Astrocyte (in vitro differentiated cells and primary cell): ENCODE data around the gene BRSK1. TPM values are rescaled to one million over a fixed set of nuclear protein-coding genes. Genes with fewer than 3 reads are reported as not detected.

Experiments
- DNase-seq: peaks from one replicate; pipeline ENCODE4 v3.0.0-alpha.2; 2010; ENCODE audit warnings: low read depth
- FAIRE-seq: peaks from 2 replicates; lab custom pipeline; 2011; peaks lifted over from hg19 to GRCh38; lab: Jason Lieb, UNC
- H2AFZ ChIP-seq: 2 replicates; pipeline ENCODE4 v1.6.0; 2012; ENCODE audit warnings: low read depth, low read length, inconsistent platforms
- H3K27ac ChIP-seq: 2 replicates; pipeline ENCODE4 v1.5.1; 2011; ENCODE audit warnings: low read depth, low read length, inconsistent platforms
- H3K27me3 ChIP-seq: 2 replicates; pipeline ENCODE4 v1.6.0; 2011; ENCODE audit warnings: low read length, inconsistent platforms; ENCODE audit not compliant: insufficient read depth
- H3K36me3 ChIP-seq: 2 replicates; pipeline ENCODE4 v1.5.1; 2011; ENCODE audit warnings: low read length, inconsistent platforms; ENCODE audit not compliant: insufficient read depth
- H3K4me1 ChIP-seq: 2 replicates; pipeline ENCODE4 v1.5.1; 2011; ENCODE audit warnings: low read length, inconsistent platforms; ENCODE audit not compliant: insufficient read depth
- H3K4me2 ChIP-seq: 2 replicates; pipeline ENCODE4 v1.6.0; 2012; ENCODE audit warnings: low read length, inconsistent platforms
- H3K4me3 ChIP-seq: 2 replicates; pipeline ENCODE4 v1.5.1; 2011; ENCODE audit warnings: low read depth, mild to moderate bottlenecking, low read length, inconsistent platforms; ENCODE audit not compliant: insufficient read depth
- H3K79me2 ChIP-seq: 2 replicates; pipeline ENCODE4 v1.6.0; 2012; ENCODE audit warnings: mild to moderate bottlenecking, low read length, inconsistent platforms; ENCODE audit not compliant: insufficient read depth
- H3K9ac ChIP-seq: 2 replicates; pipeline ENCODE4 v1.6.0; 2012; ENCODE audit warnings: mild to moderate bottlenecking, low read length, inconsistent platforms
- H3K9me3 ChIP-seq: 2 replicates; pipeline ENCODE4 v1.5.1; 2012; ENCODE audit warnings: low read depth, mild to moderate bottlenecking, low read length, inconsistent platforms; ENCODE audit not compliant: insufficient read depth
- H4K20me1 ChIP-seq: 2 replicates; pipeline ENCODE4 v1.6.0; 2012; ENCODE audit warnings: low read length, inconsistent platforms; ENCODE audit not compliant: insufficient read depth
- H3K27ac Mint-ChIP-seq: one replicate; pipeline ENCODE4 v1.8.0; 2021; ENCODE audit warnings: mild to moderate bottlenecking, mixed read lengths; ENCODE audit not compliant: unreplicated experiment
- H3K27me3 Mint-ChIP-seq: one replicate; pipeline ENCODE4 v1.8.0; 2021; ENCODE audit warnings: low read depth, mixed read lengths; ENCODE audit not compliant: unreplicated experiment
- H3K36me3 Mint-ChIP-seq: one replicate; pipeline ENCODE4 v1.8.0; 2021; ENCODE audit warnings: low read depth, mixed read lengths; ENCODE audit not compliant: unreplicated experiment
- H3K4me1 Mint-ChIP-seq: one replicate; pipeline ENCODE4 v1.8.0; 2021; ENCODE audit warnings: low read depth, mixed read lengths; ENCODE audit not compliant: unreplicated experiment
- H3K4me3 Mint-ChIP-seq: one replicate; pipeline ENCODE4 v1.8.0; 2021; ENCODE audit warnings: mild to moderate bottlenecking, moderate library complexity, mixed read lengths; ENCODE audit not compliant: unreplicated experiment
- H3K9me3 Mint-ChIP-seq: one replicate; pipeline ENCODE4 v1.8.0; 2021; ENCODE audit warnings: mild to moderate bottlenecking, mixed read lengths; ENCODE audit not compliant: unreplicated experiment
- CTCF ChIP-seq: IDR thresholded peaks from 2 replicates; pipeline ENCODE4 v1.5.1; 2011; ENCODE audit warnings: low read depth, mild to moderate bottlenecking, inconsistent platforms, low read length, moderate library complexity; ENCODE audit not compliant: insufficient read depth
- EZH2 ChIP-seq: IDR thresholded peaks from 2 replicates; pipeline ENCODE4 v1.6.1; 2012; ENCODE audit warnings: mild to moderate bottlenecking, low read length, inconsistent platforms; ENCODE audit not compliant: insufficient read depth
- total RNA-seq: library from RNA; stranded (reverse); gene quantifications from 2 replicates; pipeline ENCODE4 v1.2.1, GENCODE V29; 2021

BRSK1 gene
- total RNA-seq, 1 donor from 2014 or later: 18.8 TPM

GRCh38 chr19:55240713-55241020, 43.1 kb upstream of the BRSK1 start:
- no peak overlapping the region for H3K4me2 ChIP-seq
- FAIRE-seq: no peak
- peaks cover under 1% of the 10 kb centered on the region for H3K79me2 ChIP-seq
- DNase-seq: no peak
- no peaks in the 10 kb centered on the region for H3K27me3 ChIP-seq
- TF ChIP-seq EZH2 (no peak), CTCF (no peak)
- no peaks in the 10 kb centered on the region for H3K4me1 ChIP-seq
- H3K27ac ChIP-seq: no peak overlapping the region
- no peak overlapping the region for H3K4me3 ChIP-seq
- H3K4me3 Mint-ChIP-seq: no peak overlapping the region
- H2AFZ ChIP-seq: no peak overlapping the region
- H3K9ac ChIP-seq: no peak overlapping the region
- H4K20me1 ChIP-seq: peaks cover 43% of the 10 kb centered on the region
- H3K27ac Mint-ChIP-seq: no peak overlapping the region
- H3K36me3 ChIP-seq: peaks cover 18% of the 10 kb centered on the region
- no peaks in the 10 kb centered on the region for H3K4me1 Mint-ChIP-seq
- no peaks in the 10 kb centered on the region for H3K9me3 Mint-ChIP-seq
- no peaks in the 10 kb centered on the region for H3K27me3 Mint-ChIP-seq
- H3K36me3 Mint-ChIP-seq: peaks cover 13% of the 10 kb centered on the region
- no peaks in the 10 kb centered on the region for H3K9me3 ChIP-seq

- no peak for DNase-seq
- Histone ChIP-seq H3K27me3 (no peaks in the 10 kb centered on the region), H3K4me3 (no peak overlapping the region), H3K79me2 (peaks cover 4% of the 10 kb centered on the region), H2AFZ (no peak overlapping the region), H3K4me2 (no peak overlapping the region), H3K36me3 (peaks cover 18% of the 10 kb centered on the region), H4K20me1 (peaks cover 48% of the 10 kb centered on the region), H3K27ac (no peak overlapping the region), H3K4me1 (no peaks in the 10 kb centered on the region), H3K9me3 (no peaks in the 10 kb centered on the region), H3K9ac (no peak overlapping the region)
- Mint-ChIP-seq H3K9me3 (no peaks in the 10 kb centered on the region), H3K27ac (no peak overlapping the region), H3K4me3 (no peak overlapping the region), H3K27me3 (no peaks in the 10 kb centered on the region), H3K36me3 (peaks cover 13% of the 10 kb centered on the region), H3K4me1 (no peaks in the 10 kb centered on the region)
- FAIRE-seq: no peak
- TF ChIP-seq CTCF (no peak), EZH2 (no peak)
Measured at GRCh38 chr19:55241143-55241934, 42.5 kb upstream of the BRSK1 start.

GRCh38 chr19:55241935-55242464, 41.8 kb upstream of the BRSK1 start:
- H3K36me3 Mint-ChIP-seq: peaks cover 8% of the 10 kb centered on the region
- Histone ChIP-seq H2AFZ (no peak overlapping the region), H3K9me3 (no peaks in the 10 kb centered on the region), H3K4me1 (no peaks in the 10 kb centered on the region), H4K20me1 (peaks cover 51% of the 10 kb centered on the region), H3K27ac (no peak overlapping the region), H3K36me3 (peaks cover 17% of the 10 kb centered on the region), H3K9ac (no peak overlapping the region), H3K4me3 (no peak overlapping the region), H3K4me2 (no peak overlapping the region), H3K27me3 (no peaks in the 10 kb centered on the region), H3K79me2 (peaks cover 10% of the 10 kb centered on the region)
- TF ChIP-seq CTCF (no peak), EZH2 (no peak)
- H3K4me3 Mint-ChIP-seq: no peak overlapping the region
- no peak for FAIRE-seq
- no peaks in the 10 kb centered on the region for H3K9me3 Mint-ChIP-seq
- no peak overlapping the region for H3K27ac Mint-ChIP-seq
- no peak for DNase-seq
- no peaks in the 10 kb centered on the region for H3K27me3 Mint-ChIP-seq
- no peaks in the 10 kb centered on the region for H3K4me1 Mint-ChIP-seq
